H1 (cell line): ENCODE results near the gene DYNLT2. TPM values are rescaled to one million over a fixed set of nuclear protein-coding genes. Genes with fewer than 3 reads are reported as not detected.

Experiments used
- CTCF ChIA-PET: fragments of 300-600 bp; sonication (Branson Sonifier 250); formaldehyde crosslinking; loops from one replicate; lab custom pipeline; 2021; ENCODE audit not compliant: partially characterized antibody; lab: Charles Lee
- POLR2A ChIA-PET: fragments of 300-600 bp; sonication (Branson Sonifier 250); formaldehyde crosslinking; loops from one replicate; lab custom pipeline; 2021; ENCODE audit warnings: inconsistent platforms; ENCODE audit not compliant: partially characterized antibody; lab: Charles Lee
- DNase-seq, 2 experiments: peaks; one replicate each; pipeline versions ENCODE4 v3.0.0 to v3.0.0-alpha.2; 2010 to 2022; ENCODE audit warnings: low spot score in 2 of 2, low read depth in 1 of 2, mixed read lengths in 1 of 2
- FAIRE-seq: peaks from 2 replicates; lab custom pipeline; 2011; peaks lifted over from hg19 to GRCh38; lab: Jason Lieb, UNC
- H2AFZ ChIP-seq: 2 replicates; pipeline ENCODE4 v1.8.1; 2012; ENCODE audit warnings: low read length, inconsistent platforms
- H2AK5ac ChIP-seq: 2 replicates; pipeline ENCODE4 v1.6.1; 2013; ENCODE audit warnings: low read depth, low read length
- H2BK120ac ChIP-seq: replicated peaks from 2 replicates; pipeline ENCODE3; 2013; ENCODE audit warnings: low read depth, low read length, inconsistent platforms
- H2BK12ac ChIP-seq: 2 replicates; pipeline ENCODE4 v1.6.1; 2013; ENCODE audit warnings: low read depth, low read length
- H2BK15ac ChIP-seq: 2 replicates; pipeline ENCODE4 v1.6.1; 2013; ENCODE audit warnings: low read length
- H2BK20ac ChIP-seq: 2 replicates; pipeline ENCODE4 v1.6.1; 2013; ENCODE audit warnings: low read length
- H2BK5ac ChIP-seq: 2 replicates; pipeline ENCODE4 v1.6.1; 2013; ENCODE audit warnings: low read depth, low read length
- H3K14ac ChIP-seq: 2 replicates; pipeline ENCODE4 v1.6.1; 2013; ENCODE audit warnings: inconsistent platforms; ENCODE audit not compliant: insufficient read length
- H3K18ac ChIP-seq: 2 replicates; pipeline ENCODE4 v1.6.1; 2013; ENCODE audit warnings: low read length; ENCODE audit errors: extremely low read depth
- H3K23ac ChIP-seq: 2 replicates; pipeline ENCODE4 v1.6.1; 2013; ENCODE audit warnings: inconsistent platforms; ENCODE audit not compliant: insufficient read length
- H3K23me2 ChIP-seq: 2 replicates; pipeline ENCODE4 v1.6.1; 2013; ENCODE audit warnings: low read depth, low read length
- H3K27ac ChIP-seq: 2 replicates; pipeline ENCODE4 v1.6.1; 2011; ENCODE audit warnings: low read depth, low read length, inconsistent platforms
- H3K27me3 ChIP-seq, 4 experiments: replicated peaks in 1 of 4; 1 replicate in 1 of 4; 2 replicates in 3 of 4; pipeline versions ENCODE4 v1.6.1 to v1.8.1; 2011 to 2013; ENCODE audit warnings: low read length in 3 of 4, mild to moderate bottlenecking in 3 of 4, inconsistent platforms in 2 of 4, mixed read lengths in 2 of 4, moderate library complexity in 1 of 4; ENCODE audit not compliant: control insufficient read depth in 3 of 4, insufficient read depth in 3 of 4; ENCODE audit errors: extremely low read depth in 1 of 4
- H3K36me3 ChIP-seq, 4 experiments: 2 replicates each; pipeline versions ENCODE4 v1.6.1 to v1.8.1; 2011 to 2013; ENCODE audit warnings: mild to moderate bottlenecking in 4 of 4, low read length in 3 of 4, moderate library complexity in 2 of 4, control low read depth in 1 of 4, inconsistent platforms in 1 of 4; ENCODE audit not compliant: insufficient read depth in 4 of 4, control insufficient read depth in 2 of 4
- H3K4ac ChIP-seq: replicated peaks from 2 replicates; pipeline ENCODE3; 2013; ENCODE audit warnings: low read length, low read depth, mixed read lengths, inconsistent platforms; ENCODE audit not compliant: insufficient read length
- H3K4me1 ChIP-seq, 4 experiments: replicated peaks in 1 of 4; 1 replicate in 1 of 4; 2 replicates in 3 of 4; pipeline versions ENCODE4 v1.6.1 to v1.8.1; 2011 to 2013; ENCODE audit warnings: low read length in 3 of 4, inconsistent platforms in 2 of 4, mixed read lengths in 1 of 4; ENCODE audit not compliant: insufficient read depth in 4 of 4, control insufficient read depth in 3 of 4
- H3K4me2 ChIP-seq, 2 experiments: 2 replicates each; pipeline versions ENCODE4 v1.6.1 to v1.8.1; 2011 to 2013; ENCODE audit warnings: low read depth in 2 of 2, low read length in 2 of 2, control low read depth in 1 of 2, inconsistent platforms in 1 of 2, mild to moderate bottlenecking in 1 of 2; ENCODE audit not compliant: insufficient read depth in 1 of 2
- H3K4me3 ChIP-seq, 4 experiments: fragments of 200-600, 300-600 bp in 1 of 4; sonication (generic), shearing (Covaris generic), sonication (Bioruptor Twin) in 1 of 4; 2 replicates each; pipeline versions ENCODE4 v1.5.1 to v1.8.1; 2011 to 2016; ENCODE audit warnings: low read length in 4 of 4, low read depth in 3 of 4, control low read depth in 2 of 4, inconsistent platforms in 2 of 4, mild to moderate bottlenecking in 2 of 4, mixed read lengths in 1 of 4, moderate library complexity in 1 of 4; ENCODE audit not compliant: insufficient read depth in 2 of 4; ENCODE audit errors: extremely low read depth in 1 of 4
- H3K56ac ChIP-seq: replicated peaks from 2 replicates; pipeline ENCODE3; 2013; ENCODE audit warnings: low read depth, mild to moderate bottlenecking, mixed read lengths, low read length, inconsistent platforms; ENCODE audit not compliant: insufficient read length
- H3K79me1 ChIP-seq: 2 replicates; pipeline ENCODE4 v1.6.1; 2013; ENCODE audit warnings: low read depth, low read length, control low read depth
- H3K79me2 ChIP-seq, 2 experiments: 2 replicates each; pipeline versions ENCODE4 v1.6.1 to v1.8.1; 2012 to 2013; ENCODE audit warnings: low read length in 2 of 2, mild to moderate bottlenecking in 2 of 2, inconsistent platforms in 1 of 2; ENCODE audit not compliant: insufficient read depth in 2 of 2, control insufficient read depth in 1 of 2
- H3K9ac ChIP-seq, 4 experiments: replicated peaks in 1 of 4; 1 replicate in 1 of 4; 2 replicates in 3 of 4; pipeline versions ENCODE4 v1.6.1 to v1.8.1; 2011 to 2013; ENCODE audit warnings: low read depth in 3 of 4, low read length in 3 of 4, control low read depth in 2 of 4, mild to moderate bottlenecking in 2 of 4, moderate library complexity in 2 of 4, inconsistent platforms in 1 of 4; ENCODE audit errors: extremely low read depth in 1 of 4
- H3K9me3 ChIP-seq, 2 experiments: 2 replicates each; pipeline versions ENCODE4 v1.6.1 to v1.8.1; 2012 to 2013; ENCODE audit warnings: mild to moderate bottlenecking in 2 of 2, moderate library complexity in 2 of 2, control low read depth in 1 of 2, inconsistent platforms in 1 of 2, low read depth in 1 of 2, low read length in 1 of 2, mixed read lengths in 1 of 2; ENCODE audit not compliant: insufficient read depth in 2 of 2
- H4K20me1 ChIP-seq, 2 experiments: replicated peaks in 1 of 2; 2 replicates each; pipeline versions ENCODE3 to v1.8.1; 2011 to 2013; ENCODE audit warnings: inconsistent platforms in 2 of 2, low read length in 2 of 2, mild to moderate bottlenecking in 1 of 2; ENCODE audit not compliant: insufficient read depth in 2 of 2, control insufficient read depth in 1 of 2
- H4K5ac ChIP-seq: 2 replicates; pipeline ENCODE4 v1.6.1; 2013; ENCODE audit warnings: low read length, low read depth, mixed read lengths, inconsistent platforms; ENCODE audit not compliant: insufficient read length
- H4K8ac ChIP-seq: 2 replicates; pipeline ENCODE4 v1.8.0; 2013; ENCODE audit warnings: mild to moderate bottlenecking, moderate library complexity, low read length, inconsistent platforms; ENCODE audit not compliant: insufficient read depth; ENCODE audit errors: extremely low read depth
- H4K91ac ChIP-seq: replicated peaks from 2 replicates; pipeline ENCODE3; 2013; ENCODE audit warnings: low read length, mixed read lengths, inconsistent platforms; ENCODE audit not compliant: insufficient read length
- CBX5 ChIP-seq: fragments of 300-800, 300-1000 bp; sonication (generic); IDR thresholded peaks from 2 replicates; pipeline ENCODE4 v1.7.1; 2016; ENCODE audit warnings: antibody characterized with exemption, low read length, low read depth
- CREB1 ChIP-seq: IDR thresholded peaks from 2 replicates; pipeline ENCODE4 v1.6.1; 2012; ENCODE audit warnings: inconsistent platforms
- EP300 ChIP-seq, 2 experiments: IDR thresholded peaks; 1 replicate in 1 of 2; 2 replicates in 1 of 2; pipeline ENCODE4 v1.6.1; 2011 to 2012; ENCODE audit warnings: low read depth in 2 of 2, low read length in 2 of 2, mild to moderate bottlenecking in 2 of 2, borderline replicate concordance in 1 of 2, inconsistent platforms in 1 of 2, moderate library complexity in 1 of 2
- GTF2F1 ChIP-seq: IDR thresholded peaks from 2 replicates; pipeline ENCODE4 v1.6.1; 2012; ENCODE audit warnings: low read depth, low read length, improper control_type of control experiment, borderline replicate concordance
- HDAC6 ChIP-seq: IDR thresholded peaks from one replicate; pipeline ENCODE4 v1.7.1; 2012; ENCODE audit warnings: low read depth, mild to moderate bottlenecking, inconsistent platforms, low read length, moderate library complexity
- KDM1A ChIP-seq: fragments of 200-600, 300-600 bp; sonication (generic); IDR thresholded peaks from 2 replicates; pipeline ENCODE4 v1.7.1; 2016; ENCODE audit warnings: mild to moderate bottlenecking, low read length, borderline replicate concordance
- KDM4A ChIP-seq: IDR thresholded peaks from one replicate; pipeline ENCODE4 v1.7.1; 2012; ENCODE audit warnings: low read depth, mild to moderate bottlenecking, moderate library complexity, low read length, inconsistent platforms; ENCODE audit not compliant: severe bottlenecking
- POLR2AphosphoS5 ChIP-seq: IDR thresholded peaks from 2 replicates; pipeline ENCODE4 v1.6.1; 2011; ENCODE audit warnings: low read depth, low read length
- SUZ12 ChIP-seq: fragments of 200-600 bp; sonication (generic); IDR thresholded peaks from 2 replicates; pipeline ENCODE4 v1.6.1; 2012; ENCODE audit warnings: mild to moderate bottlenecking, inconsistent platforms, low read length, moderate library complexity, mixed read lengths
- TCF12 ChIP-seq: IDR thresholded peaks from 2 replicates; pipeline ENCODE4 v1.6.1; 2011; ENCODE audit warnings: low read depth, mild to moderate bottlenecking, low read length
- WGBS, 2 experiments: shearing (Covaris generic) in 1 of 2; methylation state at CpG; one replicate each; pipeline versions ENCODE4 v1.1.6 to v1.1.7; 2013 to 2015; ENCODE audit warnings: low lambda C conversion rate in 2 of 2, mixed read lengths in 2 of 2, inconsistent platforms in 1 of 2, low coverage in 1 of 2, missing lambda C conversion rate in 1 of 2; ENCODE audit not compliant: insufficient replicate concordance in 2 of 2, insufficient coverage in 1 of 2, insufficient read length in 1 of 2; ENCODE audit errors: extremely low coverage in 1 of 2, missing lambda C conversion rate in 1 of 2; 5-methylcytosine and 5-hydroxymethylcytosine counted together
- polyA plus RNA-seq, 7 experiments: library from polyadenylated mRNA; depleted of rRNA in 3 of 7; stranded (reverse) in 5 of 7; unstranded in 2 of 7; fragments of >200 nt in 5 of 7; fragments of 200-250 nt in 2 of 7; gene quantifications; 1 replicate in 5 of 7; 2 replicates in 1 of 7; 4 replicates in 1 of 7; pipeline versions ENCODE4 v1.2.1 to v1.2.3, GENCODE V29; 2011 to 2013; ENCODE audit warnings: missing spikeins in 2 of 7, mixed read lengths in 2 of 7
- total RNA-seq: library from RNA; stranded (reverse); fragmentation: NEBNext Ultra II Directional; extraction: Animal tissue kit (Norgen Biotek cat#: 25700); gene quantifications from 2 replicates; pipeline ENCODE4 v1.2.1, GENCODE V29; 2021

Gene DYNLT2
- total and polyA plus RNA-seq, 2 of the 8 experiments (the other 6 are each of a cell fraction or from before 2014, with no cell fraction given): 0.48 to 1.8 TPM

- H3K79me2 ChIP-seq: peaks cover 0 to 65% of the 10 kb centered on the region in 2 experiments; a peak in 3 of 4 replicates
- no peaks in the 10 kb centered on the region for H3K27me3 ChIP-seq
- H2BK5ac ChIP-seq: peak within 1 kb of the TSS; percentile 95
- peak within 1 kb of the TSS; percentile 87 for H3K4ac ChIP-seq
- peaks cover 5% of the 10 kb centered on the region; the same call in 1 of the 2 replicates for H3K23me2 ChIP-seq
- H3K4me2 ChIP-seq: peak within 1 kb of the TSS; percentile 91 to 96
- peak within 1 kb of the TSS; percentile 92; the same call in 1 of the 2 replicates for H2AK5ac ChIP-seq
- H3K9ac ChIP-seq: peak within 1 kb of the TSS; percentile 52 to 97 (median 92)
- 1% methylated on average over 47 of the region's 92 CpGs; no CpG with 5 or more reads in 1 of the 2 experiments for WGBS, 2 experiments
- no peak within 1 kb of the TSS for H3K23ac ChIP-seq
- H3K56ac ChIP-seq: peak within 1 kb of the TSS; percentile 89
- H3K27ac ChIP-seq: peak within 1 kb of the TSS; percentile 88
- peak; percentile 79 to 96 for DNase-seq
- peaks cover 15% of the 10 kb centered on the region for H3K79me1 ChIP-seq
- H4K20me1 ChIP-seq: peaks cover 4 to 16% of the 10 kb centered on the region in 2 experiments
- H4K5ac ChIP-seq: peak within 1 kb of the TSS; percentile 92
- H3K36me3 ChIP-seq: peaks cover 0 to 16% (median under 1%) of the 10 kb centered on the region in 4 experiments; a peak in 3 of 8 replicates
- H2AFZ ChIP-seq: peak within 1 kb of the TSS; percentile 55; the same call in 1 of the 2 replicates
- peak within 1 kb of the TSS; percentile 97 for H4K91ac ChIP-seq
- H3K18ac ChIP-seq: peak within 1 kb of the TSS; percentile 75
- ChIA-PET POLR2A (interaction anchor here (0.9 to 6.3 kb wide), 16 partner anchors 8 to 852 kb away, joined by 3 to 58 read pairs (median 4); partner anchors contain the start of genes DYNLT2, ERMARD, PHF10 and TBP), CTCF (interaction anchor here (0.6 to 1.2 kb wide), 2 partner anchors 15 to 83 kb away, joined by 3 read pairs; no protein-coding TSS in a partner anchor)
- H2BK15ac ChIP-seq: 0 out of 2 replicates have a peak within 1 kb of the TSS, but pooled peaks have one; percentile 84
- peak within 1 kb of the TSS; percentile 70; the same call in 1 of the 2 replicates for H2BK12ac ChIP-seq
- no peaks in the 10 kb centered on the region for H3K9me3 ChIP-seq
- H3K4me3 ChIP-seq: peak within 1 kb of the TSS; percentile 79 to 96 (median 94)
- FAIRE-seq: no peak
- H4K8ac ChIP-seq: peak within 1 kb of the TSS; percentile 98
- H3K4me1 ChIP-seq: peaks cover 0 to 16% (median 5%) of the 10 kb centered on the region in 4 experiments; a peak in 2 of 7 replicates
- H3K14ac ChIP-seq: no peak within 1 kb of the TSS
- H2BK20ac ChIP-seq: no peak within 1 kb of the TSS
- H2BK120ac ChIP-seq: peak within 1 kb of the TSS; percentile 45
- peak; percentile 80 for TF ChIP-seq CREB1
- no peak for TF ChIP-seq TCF12
- no peak for TF ChIP-seq EP300 (IDR thresholded peaks at IDR 0.05; ENCODE audit: borderline replicate concordance in 1 of 2, low read depth in 2 of 2, low read length in 2 of 2)
- TF ChIP-seq CBX5: no peak
- TF ChIP-seq GTF2F1: no peak
- TF ChIP-seq KDM1A: no peak
- peak; percentile 85 for TF ChIP-seq POLR2AphosphoS5
- no peak for TF ChIP-seq HDAC6
- no peak for TF ChIP-seq KDM4A
- no peak for TF ChIP-seq SUZ12
These were observed 49.2 kb downstream of the DYNLT2 start, which contains the start of the genes C6orf120 and WDR27 for GRCh38 chr6:169701954-169702839. Gene C6orf120 (plus strand): TSS chr6:169702126. CDS start chr6:169702460, 334 bp downstream. Gene WDR27 (minus strand): TSS chr6:169702029. CDS start chr6:169689005, 13,024 bp downstream.
